Endothelial cell (in vitro differentiated cells): ENCODE measurements around the gene PROM2. TPM values are rescaled to one million over a fixed set of nuclear protein-coding genes. Genes with fewer than 3 reads are reported as not detected.

Experiments used
- DNase-seq: peaks from one replicate; pipeline ENCODE4 v3.0.0; 2021; ENCODE audit warnings: low spot score
- H3K27ac Mint-ChIP-seq: one replicate; pipeline ENCODE4 v1.8.0; 2021; ENCODE audit warnings: mixed read lengths, inconsistent platforms; ENCODE audit not compliant: unreplicated experiment
- H3K27me3 Mint-ChIP-seq: one replicate; pipeline ENCODE4 v1.8.0; 2021; ENCODE audit warnings: mild to moderate bottlenecking, moderate library complexity, mixed read lengths, inconsistent platforms; ENCODE audit not compliant: unreplicated experiment
- H3K36me3 Mint-ChIP-seq: one replicate; pipeline ENCODE4 v1.8.0; 2021; ENCODE audit warnings: mild to moderate bottlenecking, low read depth, mixed read lengths, inconsistent platforms; ENCODE audit not compliant: unreplicated experiment
- H3K4me1 Mint-ChIP-seq: one replicate; pipeline ENCODE4 v1.8.0; 2021; ENCODE audit warnings: mild to moderate bottlenecking, mixed read lengths, inconsistent platforms; ENCODE audit not compliant: unreplicated experiment
- H3K4me3 Mint-ChIP-seq: one replicate; pipeline ENCODE4 v1.8.0; 2021; ENCODE audit warnings: mild to moderate bottlenecking, mixed read lengths, inconsistent platforms; ENCODE audit not compliant: unreplicated experiment
- H3K9me3 Mint-ChIP-seq: one replicate; pipeline ENCODE4 v1.8.0; 2021; ENCODE audit warnings: mixed read lengths, inconsistent platforms; ENCODE audit not compliant: unreplicated experiment
- CTCF ChIP-seq: fragments of 200-600 bp; sonication (generic); IDR thresholded peaks from one replicate; pipeline ENCODE4 v1.5.0; 2021; ENCODE audit warnings: antibody characterized with exemption; ENCODE audit not compliant: unreplicated experiment
- total RNA-seq: library from RNA; stranded (reverse); fragmentation: NEBNext Ultra II Directional; extraction: Animal tissue kit (Norgen Biotek cat#: 25700); gene quantifications from one replicate; pipeline ENCODE4 v1.2.1, GENCODE V29; 2021; ENCODE audit not compliant: unreplicated experiment

Gene PROM2
- total RNA-seq, 1 donor from 2014 or later: 0.62 TPM

- H3K4me3 Mint-ChIP-seq: no peak overlapping the region
- H3K36me3 Mint-ChIP-seq: no peaks in the 10 kb centered on the region
- no peak overlapping the region for H3K27ac Mint-ChIP-seq
- H3K27me3 Mint-ChIP-seq: peaks cover 20% of the 10 kb centered on the region
- DNase-seq: no peak
- no peaks in the 10 kb centered on the region for H3K9me3 Mint-ChIP-seq
- no peak for TF ChIP-seq CTCF
- no peaks in the 10 kb centered on the region for H3K4me1 Mint-ChIP-seq
Measured at GRCh38 chr2:95316466-95317122, 42.3 kb downstream of the PROM2 start.

- no peaks in the 10 kb centered on the region for H3K9me3 Mint-ChIP-seq
- H3K27ac Mint-ChIP-seq: no peak overlapping the region
- no peak for TF ChIP-seq CTCF
- no peaks in the 10 kb centered on the region for H3K36me3 Mint-ChIP-seq
- no peaks in the 10 kb centered on the region for H3K4me1 Mint-ChIP-seq
- H3K4me3 Mint-ChIP-seq: no peak overlapping the region
- H3K27me3 Mint-ChIP-seq: peaks cover 21% of the 10 kb centered on the region
- DNase-seq: no peak
Measured at GRCh38 chr2:95317123-95317500, 42.9 kb downstream of the PROM2 start.

- no peaks in the 10 kb centered on the region for H3K36me3 Mint-ChIP-seq
- no peak overlapping the region for H3K27ac Mint-ChIP-seq
- no peaks in the 10 kb centered on the region for H3K4me1 Mint-ChIP-seq
- H3K4me3 Mint-ChIP-seq: no peak overlapping the region
- peaks cover 21% of the 10 kb centered on the region for H3K27me3 Mint-ChIP-seq
- no peaks in the 10 kb centered on the region for H3K9me3 Mint-ChIP-seq
- no peak for DNase-seq
- no peak for TF ChIP-seq CTCF
Measured at GRCh38 chr2:95317665-95318425, 43.6 kb downstream of the PROM2 start.

GRCh38 chr2:95318431-95319220 is 44.4 kb downstream of the PROM2 start:
- H3K27me3 Mint-ChIP-seq: peaks cover 24% of the 10 kb centered on the region
- TF ChIP-seq CTCF: no peak
- no peak overlapping the region for H3K27ac Mint-ChIP-seq

More at GRCh38 chr2:95318431-95319220, 44.4 kb downstream of the PROM2 start:
- Mint-ChIP-seq H3K9me3 (no peaks in the 10 kb centered on the region), H3K4me1 (no peaks in the 10 kb centered on the region), H3K36me3 (no peaks in the 10 kb centered on the region), H3K4me3 (no peak overlapping the region)
- DNase-seq: no peak
